IPS-11a (cell line): Measurements from ENCODE around the gene PRRG1.
"Not testable (repeated sequence)": the region's sequence is repeated elsewhere in the genome, so short reads cannot be mapped to it uniquely, and the experiment has no call there.

ENCODE experiments used
- H3K4me3 ChIP-seq: one replicate; pipeline ENCODE4 v1.5.1; 2013; ENCODE audit warnings: low read depth, low read length, control low read depth

Gene PRRG1

GRCh38 chrX:37378404-37378803 is 29.2 kb downstream of the PRRG1 start:
- no peak overlapping the region for H3K4me3 ChIP-seq

- H3K4me3 ChIP-seq, result no peak overlapping the region
Measured at GRCh38 chrX:37378830-37379229, 29.7 kb downstream of the PRRG1 start.

- H3K4me3 ChIP-seq, result no peak overlapping the region
Measured at GRCh38 chrX:37380256-37380655, 31.1 kb downstream of the PRRG1 start.

- no peak overlapping the region for H3K4me3 ChIP-seq
Measured at GRCh38 chrX:37380924-37381323, 31.8 kb downstream of the PRRG1 start.

- no peak overlapping the region for H3K4me3 ChIP-seq
Measured at GRCh38 chrX:37383313-37383712, 34.1 kb downstream of the PRRG1 start.

- H3K4me3 ChIP-seq, result no peak overlapping the region
Measured at GRCh38 chrX:37388413-37388812, 39.2 kb downstream of the PRRG1 start.

GRCh38 chrX:37405956-37406355 is 56.8 kb downstream of the PRRG1 start:
- no peak overlapping the region for H3K4me3 ChIP-seq

GRCh38 chrX:37407736-37408135 is 58.6 kb downstream of the PRRG1 start:
- no peak overlapping the region for H3K4me3 ChIP-seq

- no peak overlapping the region for H3K4me3 ChIP-seq
Measured at GRCh38 chrX:37409278-37409677, 60.1 kb downstream of the PRRG1 start.

- no peak overlapping the region for H3K4me3 ChIP-seq
Measured at GRCh38 chrX:37420185-37420584, 71.0 kb downstream of the PRRG1 start.

- H3K4me3 ChIP-seq, result no peak overlapping the region
Measured at GRCh38 chrX:37420756-37421155, 71.6 kb downstream of the PRRG1 start.

- no peak overlapping the region for H3K4me3 ChIP-seq
Measured at GRCh38 chrX:37424000-37424429, 74.9 kb downstream of the PRRG1 start.

GRCh38 chrX:37425370-37425769 is 76.2 kb downstream of the PRRG1 start:
- no peak overlapping the region for H3K4me3 ChIP-seq

- not testable (repeated sequence) for H3K4me3 ChIP-seq
Measured at GRCh38 chrX:37428962-37429361, 79.8 kb downstream of the PRRG1 start.

GRCh38 chrX:37434362-37434761 is 85.2 kb downstream of the PRRG1 start:
- no peak overlapping the region for H3K4me3 ChIP-seq

GRCh38 chrX:37437160-37437559 is 88.0 kb downstream of the PRRG1 start:
- no peak overlapping the region for H3K4me3 ChIP-seq

- no peak overlapping the region for H3K4me3 ChIP-seq
Measured at GRCh38 chrX:37441377-37441776, 92.2 kb downstream of the PRRG1 start.

- H3K4me3 ChIP-seq, result no peak overlapping the region
Measured at GRCh38 chrX:37445182-37445581, 96.0 kb downstream of the PRRG1 start.

- no peak overlapping the region for H3K4me3 ChIP-seq
Measured at GRCh38 chrX:37453821-37454220, 104.7 kb downstream of the PRRG1 start.

GRCh38 chrX:37454537-37455285 is 105.5 kb downstream of the PRRG1 start:
- H3K4me3 ChIP-seq, result no peak overlapping the region

- H3K4me3 ChIP-seq, result no peak overlapping the region
Measured at GRCh38 chrX:37455381-37455780, 106.2 kb downstream of the PRRG1 start.

- H3K4me3 ChIP-seq, result not testable (repeated sequence)
Measured at GRCh38 chrX:37460285-37460684, 111.1 kb downstream of the PRRG1 start.

- H3K4me3 ChIP-seq, result no peak overlapping the region
Measured at GRCh38 chrX:37462346-37462745, 113.2 kb downstream of the PRRG1 start.
